GM12873 (cell line): ENCODE data around the gene DNAI2.

Source experiments
- TF ChIP-seq, protein P1 (sequence below): IDR thresholded peaks from 2 replicates; pipeline ENCODE4 v1.5.1; 2012; ENCODE audit warnings: low read depth, mild to moderate bottlenecking, moderate library complexity, low read length, control low read depth; ENCODE audit not compliant: insufficient read depth; ENCODE audit errors: missing control alignments

DNAI2 gene

GRCh38 chr17:74240618-74241205 is 33.3 kb upstream of the DNAI2 start:
- TF ChIP-seq, protein P1, sequence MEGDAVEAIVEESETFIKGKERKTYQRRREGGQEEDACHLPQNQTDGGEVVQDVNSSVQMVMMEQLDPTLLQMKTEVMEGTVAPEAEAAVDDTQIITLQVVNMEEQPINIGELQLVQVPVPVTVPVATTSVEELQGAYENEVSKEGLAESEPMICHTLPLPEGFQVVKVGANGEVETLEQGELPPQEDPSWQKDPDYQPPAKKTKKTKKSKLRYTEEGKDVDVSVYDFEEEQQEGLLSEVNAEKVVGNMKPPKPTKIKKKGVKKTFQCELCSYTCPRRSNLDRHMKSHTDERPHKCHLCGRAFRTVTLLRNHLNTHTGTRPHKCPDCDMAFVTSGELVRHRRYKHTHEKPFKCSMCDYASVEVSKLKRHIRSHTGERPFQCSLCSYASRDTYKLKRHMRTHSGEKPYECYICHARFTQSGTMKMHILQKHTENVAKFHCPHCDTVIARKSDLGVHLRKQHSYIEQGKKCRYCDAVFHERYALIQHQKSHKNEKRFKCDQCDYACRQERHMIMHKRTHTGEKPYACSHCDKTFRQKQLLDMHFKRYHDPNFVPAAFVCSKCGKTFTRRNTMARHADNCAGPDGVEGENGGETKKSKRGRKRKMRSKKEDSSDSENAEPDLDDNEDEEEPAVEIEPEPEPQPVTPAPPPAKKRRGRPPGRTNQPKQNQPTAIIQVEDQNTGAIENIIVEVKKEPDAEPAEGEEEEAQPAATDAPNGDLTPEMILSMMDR, result no peak

- TF ChIP-seq, protein P1, result no peak
These were observed 32.6 kb upstream of the DNAI2 start for GRCh38 chr17:74241431-74241830.

DNA sequence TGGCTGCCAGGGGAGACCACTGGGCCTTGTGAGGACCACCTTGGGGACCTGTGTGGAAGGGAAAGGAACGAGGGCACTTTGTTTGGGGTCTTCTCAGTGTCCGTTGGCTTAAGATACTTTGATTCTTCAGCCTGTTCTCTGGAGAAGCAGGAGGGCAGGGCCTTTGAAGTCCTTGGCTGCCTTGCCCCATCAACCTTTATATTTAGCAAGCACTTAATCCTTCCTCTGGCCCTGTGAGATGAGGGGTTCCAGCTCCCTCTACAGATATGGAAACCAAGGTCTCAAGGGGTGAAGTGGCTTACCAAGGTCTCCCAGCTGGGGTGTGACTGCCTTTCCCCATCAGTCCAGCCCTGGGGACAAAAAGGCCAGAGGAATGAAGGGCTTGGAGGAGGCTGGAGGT is 32.2 kb upstream of the DNAI2 start:
- TF ChIP-seq, protein P1, result no peak

GRCh38 chr17:74243013-74243755 is 30.9 kb upstream of the DNAI2 start:
- TF ChIP-seq, protein P1, result no peak

DNA sequence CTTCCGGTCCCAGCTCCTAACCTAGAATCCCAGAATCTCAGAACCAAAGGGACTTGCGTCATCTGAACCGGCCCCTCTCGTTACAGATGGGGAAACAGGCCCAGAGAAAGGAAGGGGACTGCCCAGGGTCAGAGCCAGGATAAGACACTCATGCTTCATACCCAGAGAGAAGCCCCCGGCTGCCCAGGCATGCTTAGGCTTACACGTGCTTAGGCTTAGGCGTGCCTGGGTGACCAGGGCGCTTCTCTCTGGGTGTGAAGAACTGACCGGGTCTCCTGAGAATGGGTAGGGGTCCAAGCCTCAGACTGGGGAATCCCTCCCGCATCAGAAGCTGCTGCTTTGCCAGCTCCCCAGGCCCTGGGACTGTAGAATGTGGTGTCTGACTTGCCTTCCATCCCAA is 29.9 kb upstream of the DNAI2 start:
- TF ChIP-seq, protein P1, result no peak

GRCh38 chr17:74244548-74244947 is 29.5 kb upstream of the DNAI2 start:
- TF ChIP-seq, protein P1, result no peak

DNA sequence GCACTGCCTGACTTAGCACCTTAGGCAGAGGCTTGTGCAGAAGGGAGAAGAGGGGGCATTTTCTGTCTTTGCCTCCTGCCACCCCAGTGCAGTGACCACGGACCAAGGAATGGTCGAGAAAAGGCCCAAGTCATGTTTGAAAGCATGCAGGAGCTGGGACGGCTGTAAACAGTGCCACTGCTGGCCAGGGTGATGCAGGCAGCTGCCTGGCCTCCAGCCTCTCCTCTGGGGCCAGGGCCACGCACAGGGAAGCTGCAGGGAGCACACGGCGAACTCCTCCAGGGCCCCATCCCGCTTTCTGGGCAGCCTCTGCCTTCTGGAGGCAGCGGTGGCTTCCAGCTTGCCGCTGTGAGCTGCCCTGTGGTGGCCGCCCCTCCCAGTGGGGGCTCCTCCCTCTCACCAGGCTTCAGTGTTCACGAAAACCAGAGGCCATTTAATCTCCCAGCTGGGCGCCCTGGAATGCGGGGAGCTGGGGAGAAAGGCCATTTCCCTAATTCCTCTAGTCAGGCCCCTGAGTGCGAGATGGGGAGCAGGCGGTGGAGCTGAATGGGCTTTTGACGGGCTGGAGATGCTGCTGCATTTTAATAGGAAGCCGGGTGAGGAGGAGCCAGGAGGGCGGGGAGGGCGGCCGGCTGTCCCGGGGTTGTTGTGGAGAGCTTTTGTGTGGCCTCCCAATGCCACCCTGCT is 28.7 kb upstream of the DNAI2 start:
- TF ChIP-seq, protein P1, result no peak
